GM12872 (cell line): ENCODE measurements around the gene SLC8A1.

Experiments
- TF ChIP-seq, protein P1 (sequence below): IDR thresholded peaks from 3 replicates; pipeline ENCODE4 v1.5.1; 2011; ENCODE audit warnings: low read depth, mild to moderate bottlenecking, low read length, moderate library complexity; ENCODE audit not compliant: insufficient read depth

SLC8A1 gene

DNA sequence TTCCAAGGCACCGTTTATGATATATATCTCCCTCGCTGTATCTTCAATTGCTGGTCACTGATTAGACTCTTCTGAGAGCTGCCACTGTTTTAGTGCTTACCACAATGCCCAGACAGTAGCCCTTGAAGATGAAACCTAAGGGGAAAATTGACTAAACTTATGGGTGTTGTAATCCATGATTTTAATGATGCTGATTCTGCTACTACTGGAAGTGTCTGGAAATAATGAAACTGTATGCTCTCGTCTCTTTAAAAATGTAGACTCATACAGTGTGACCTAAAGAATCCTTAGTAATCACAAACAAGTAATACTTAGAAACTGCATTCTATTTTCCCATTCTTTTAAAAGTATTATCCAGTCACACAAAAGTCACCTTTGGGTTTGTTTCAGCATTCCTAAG lies 5.5 kb upstream of the SLC8A1 start:
- TF ChIP-seq, protein P1, sequence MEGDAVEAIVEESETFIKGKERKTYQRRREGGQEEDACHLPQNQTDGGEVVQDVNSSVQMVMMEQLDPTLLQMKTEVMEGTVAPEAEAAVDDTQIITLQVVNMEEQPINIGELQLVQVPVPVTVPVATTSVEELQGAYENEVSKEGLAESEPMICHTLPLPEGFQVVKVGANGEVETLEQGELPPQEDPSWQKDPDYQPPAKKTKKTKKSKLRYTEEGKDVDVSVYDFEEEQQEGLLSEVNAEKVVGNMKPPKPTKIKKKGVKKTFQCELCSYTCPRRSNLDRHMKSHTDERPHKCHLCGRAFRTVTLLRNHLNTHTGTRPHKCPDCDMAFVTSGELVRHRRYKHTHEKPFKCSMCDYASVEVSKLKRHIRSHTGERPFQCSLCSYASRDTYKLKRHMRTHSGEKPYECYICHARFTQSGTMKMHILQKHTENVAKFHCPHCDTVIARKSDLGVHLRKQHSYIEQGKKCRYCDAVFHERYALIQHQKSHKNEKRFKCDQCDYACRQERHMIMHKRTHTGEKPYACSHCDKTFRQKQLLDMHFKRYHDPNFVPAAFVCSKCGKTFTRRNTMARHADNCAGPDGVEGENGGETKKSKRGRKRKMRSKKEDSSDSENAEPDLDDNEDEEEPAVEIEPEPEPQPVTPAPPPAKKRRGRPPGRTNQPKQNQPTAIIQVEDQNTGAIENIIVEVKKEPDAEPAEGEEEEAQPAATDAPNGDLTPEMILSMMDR = no peak

DNA sequence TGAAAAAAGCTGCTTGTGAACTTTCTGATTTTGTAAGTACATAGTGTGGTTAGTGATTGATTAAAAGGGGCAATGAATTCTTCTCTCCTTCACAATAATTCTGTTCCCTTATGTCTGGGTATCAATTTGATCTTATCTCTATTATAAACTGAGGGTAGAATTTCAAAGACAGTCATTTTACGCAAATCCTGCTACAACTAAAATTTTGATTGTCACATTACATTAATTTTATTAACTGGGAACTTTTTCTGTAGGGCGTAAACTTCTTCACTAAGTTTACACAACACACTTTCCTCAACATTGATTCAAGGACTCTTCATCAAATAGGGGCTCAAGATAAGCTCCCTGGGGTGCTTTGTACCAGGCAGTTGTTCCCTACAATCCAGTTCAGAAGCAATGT lies 5.0 kb upstream of the SLC8A1 start:
- TF ChIP-seq, protein P1 = no peak

DNA sequence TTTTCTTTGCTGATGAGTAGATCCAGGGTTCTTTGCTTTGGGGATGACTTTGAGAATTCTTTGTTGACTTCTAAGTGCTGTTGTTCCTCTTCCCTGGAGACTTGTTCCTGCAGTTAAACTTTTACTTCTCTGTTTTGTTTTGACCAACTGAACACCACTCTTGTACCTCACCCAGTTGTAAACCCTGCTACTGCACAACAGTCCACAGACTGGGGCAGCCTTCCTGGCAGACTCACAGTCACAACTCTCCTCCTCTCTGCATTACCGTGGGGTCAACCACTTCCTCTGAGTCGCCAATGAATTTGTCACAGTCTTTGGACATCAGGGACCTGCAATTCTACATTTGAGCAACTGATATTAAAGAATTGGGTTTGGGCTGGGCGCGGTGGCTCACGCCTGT lies 3.8 kb upstream of the SLC8A1 start:
- TF ChIP-seq, protein P1 = no peak

DNA sequence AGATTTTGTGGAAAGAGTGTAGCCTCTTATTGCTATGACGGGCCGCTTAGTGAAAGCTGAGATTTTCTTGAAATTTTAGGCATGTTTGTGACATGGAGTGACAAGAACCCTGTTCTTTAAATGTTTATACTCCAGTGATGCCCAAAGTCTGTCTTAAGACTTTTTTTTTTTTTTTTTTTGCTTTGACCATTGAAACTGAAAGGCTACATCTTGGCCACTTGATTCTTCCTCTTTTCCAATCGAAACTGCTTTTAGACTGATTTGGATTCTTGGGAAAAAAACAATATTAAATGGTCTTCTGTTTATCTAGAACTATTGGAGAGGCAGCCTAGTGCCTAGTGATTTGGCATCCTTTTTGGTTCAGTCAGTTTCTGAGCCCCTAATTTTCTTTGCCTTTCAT lies 2.4 kb upstream of the SLC8A1 start:
- TF ChIP-seq, protein P1 = no peak

DNA sequence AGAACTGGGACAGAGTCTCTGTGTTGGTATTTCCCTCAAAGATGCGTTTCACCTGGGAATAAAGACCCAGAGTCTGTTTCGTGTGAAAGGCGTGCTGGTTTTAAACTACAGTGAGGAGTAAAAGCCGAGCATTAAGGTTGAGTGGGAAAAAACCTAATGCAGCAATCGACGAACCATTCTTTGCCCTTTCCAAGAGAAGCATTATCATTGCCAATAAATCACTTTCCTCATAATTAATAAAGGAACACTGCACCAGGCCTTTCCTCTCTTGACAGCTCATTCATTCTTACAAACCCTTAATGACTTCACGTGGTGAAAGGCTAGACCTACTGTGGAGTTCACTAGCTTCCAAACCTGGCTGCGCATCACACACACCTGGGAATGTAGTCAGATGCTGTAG lies 896 bp upstream of the SLC8A1 start:
- TF ChIP-seq, protein P1 = no peak

DNA sequence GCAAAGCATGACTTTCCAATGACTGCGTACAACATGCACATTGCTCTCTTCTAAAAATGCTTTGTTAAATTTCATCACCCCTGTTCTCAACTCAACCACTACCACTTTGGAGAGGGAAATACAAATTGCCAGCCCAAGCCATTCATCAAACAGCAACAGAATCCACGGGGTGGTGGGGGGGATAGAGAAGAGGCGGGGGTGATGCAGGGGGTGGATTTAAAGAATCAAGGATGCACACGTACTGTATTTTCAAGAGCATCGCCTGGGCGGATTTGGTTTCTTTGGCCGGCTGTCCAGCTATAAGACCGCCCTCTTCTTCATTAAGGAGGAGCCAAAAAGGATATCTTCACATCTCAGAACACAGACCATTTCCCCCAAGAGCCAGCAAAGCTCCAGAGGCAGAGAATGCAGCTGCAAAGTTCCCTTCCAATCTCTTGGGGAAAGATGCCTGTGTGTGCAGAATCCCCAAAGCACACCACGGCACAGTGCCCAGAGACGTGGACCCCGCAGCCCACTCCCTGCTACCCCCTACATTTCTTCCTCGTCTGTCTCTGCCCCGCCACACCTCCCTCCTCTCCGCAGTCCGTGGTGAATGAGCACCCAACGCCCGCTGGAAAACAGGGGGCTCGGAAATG lies 977 bp downstream of the SLC8A1 start:
- TF ChIP-seq, protein P1 = no peak

DNA sequence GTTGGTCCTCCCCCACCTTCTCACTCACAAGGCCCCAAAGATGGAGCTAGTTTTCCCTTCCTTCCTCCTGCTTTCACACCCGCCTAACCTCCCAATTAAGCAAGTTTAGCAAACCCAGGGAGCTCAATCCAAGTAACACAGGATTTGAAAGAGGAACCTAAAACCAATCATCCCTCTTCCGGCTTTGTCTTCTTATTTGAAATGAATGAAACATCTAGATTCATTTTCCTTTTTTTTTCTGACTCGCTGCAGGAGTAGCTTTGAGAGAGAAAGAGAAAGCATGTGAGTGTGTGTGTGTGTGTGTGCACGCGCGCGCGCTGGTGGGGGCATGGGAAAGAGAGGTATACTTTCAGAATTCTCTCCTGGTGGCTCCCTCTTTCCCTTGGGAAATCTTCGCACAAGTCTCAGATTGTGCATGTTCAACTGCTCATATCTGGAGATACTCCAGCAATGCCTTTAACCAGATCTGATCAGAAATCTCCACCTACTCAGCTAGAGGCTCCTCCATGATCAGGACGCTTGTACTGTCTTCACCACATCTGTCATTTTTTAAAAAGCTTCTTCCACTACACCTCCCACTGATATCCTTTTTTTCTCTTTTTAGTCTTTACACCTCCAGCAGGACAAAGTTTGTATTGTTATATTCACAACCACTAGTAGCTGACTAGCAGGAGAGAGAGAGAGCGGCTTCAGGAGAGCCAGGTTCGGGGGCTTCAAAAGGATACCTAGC lies 1.7 kb downstream of the SLC8A1 start:
- TF ChIP-seq, protein P1 = no peak
